ENCODE measurements around the gene RFX7. TPM values are rescaled to one million over a fixed set of nuclear protein-coding genes. Genes with fewer than 3 reads are reported as not detected.

Gene RFX7
- total and polyA plus RNA-seq, 4 donors: 1.0 to 22.1 (median 9.7) TPM

DNA sequence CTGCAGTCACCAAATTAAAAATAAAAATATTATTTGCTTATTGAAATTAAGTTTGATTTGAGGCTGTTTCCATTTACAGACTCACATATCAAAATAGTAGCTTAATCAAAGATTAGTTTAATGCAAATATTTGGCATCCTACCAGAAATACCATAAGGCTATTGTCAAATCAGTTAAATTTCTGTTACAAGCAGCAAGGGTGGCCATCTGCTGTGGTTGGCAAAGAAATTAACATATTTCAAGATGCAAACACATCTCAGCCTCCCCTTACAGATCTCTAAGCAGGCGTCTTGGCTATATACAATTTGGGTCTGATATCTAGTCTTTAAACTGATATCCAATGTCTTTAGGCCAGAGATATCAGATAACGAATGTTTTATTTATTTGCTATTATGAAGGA is 167.0 kb downstream of the RFX7 start:
- no peak for ATAC-seq (ENCODE audit: low FRiP score)
- intact Hi-C loops (cut with DNase I): no loop called here

DNA sequence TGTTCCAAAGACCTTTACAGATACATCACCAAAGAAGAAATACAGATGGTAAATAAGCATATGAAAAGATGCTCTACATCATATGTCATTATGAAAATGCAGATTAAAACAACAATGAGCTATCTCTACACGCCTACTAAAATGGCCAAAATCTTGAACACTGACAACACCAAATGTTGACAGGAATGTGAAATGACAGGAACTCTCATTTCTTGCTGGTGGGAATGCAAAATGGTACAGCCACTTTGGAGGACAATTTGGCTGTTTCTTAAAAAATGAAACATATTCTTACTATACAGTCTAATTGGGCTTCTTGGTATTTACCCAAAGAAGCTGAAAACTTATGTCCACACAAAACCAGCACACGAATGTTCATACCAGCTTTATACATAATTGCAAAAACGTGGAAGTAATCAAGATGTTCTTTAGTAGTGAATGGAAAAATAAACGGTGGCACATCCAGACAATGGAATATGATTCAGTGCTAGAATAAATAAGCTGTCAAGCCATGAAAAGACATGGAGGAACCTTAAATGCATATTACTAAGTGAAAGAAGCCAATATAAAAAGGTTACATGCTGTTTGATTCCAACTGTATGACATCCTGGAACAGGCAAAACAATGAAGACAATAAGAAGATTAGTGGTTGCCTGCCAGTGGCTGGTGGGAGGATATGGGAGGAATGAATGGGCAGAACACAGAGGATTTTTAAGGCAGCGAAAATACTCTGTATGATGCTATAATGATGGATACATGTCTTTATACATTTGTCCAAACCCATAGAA is 169.0 kb downstream of the RFX7 start:
- H3K4me3 ChIP-seq (ENCODE audit: low read length in 2 of 2): no peak overlapping the region
- peaks cover under 1% of the 10 kb centered on the region for H3K9me3 ChIP-seq (ENCODE audit: control insufficient read depth, low read length)
- 41 to 44% methylated on average over 5 of the region's 5 CpGs for WGBS, 2 donors
- DNase-seq (no peak), ATAC-seq (ENCODE audit: low FRiP score) (no peak)
- peaks cover 0 to 2% of the 10 kb centered on the region in 2 donors for H3K4me1 ChIP-seq (ENCODE audit: control insufficient read depth in 1 of 2, insufficient read depth in 2 of 2, low read length in 2 of 2)
- intact Hi-C loops (cut with DNase I): no loop called here
- H3K27ac ChIP-seq (ENCODE audit: low read depth in 1 of 2, low read length in 2 of 2): no peak overlapping the region
- no peaks in the 10 kb centered on the region for H3K36me3 ChIP-seq (ENCODE audit: control insufficient read depth in 1 of 2, insufficient read depth in 2 of 2, low read length in 1 of 2)
- H3K27me3 ChIP-seq (ENCODE audit: control insufficient read depth in 1 of 2, insufficient read depth in 2 of 2, low read length in 1 of 2): no peaks in the 10 kb centered on the region

More for the DNA sequence above, 167.0 kb downstream of the RFX7 start:
- H3K27me3 ChIP-seq (ENCODE audit: control insufficient read depth in 1 of 2, insufficient read depth in 2 of 2, low read length in 1 of 2): no peaks in the 10 kb centered on the region
- H3K27ac ChIP-seq (ENCODE audit: low read depth in 1 of 2, low read length in 2 of 2): no peak overlapping the region
- DNase-seq: no peak
- no peak overlapping the region for H3K4me3 ChIP-seq (ENCODE audit: low read length in 2 of 2)
- 48 to 69% methylated on average over 2 of the region's 2 CpGs for WGBS, 2 donors
- no peaks in the 10 kb centered on the region for H3K36me3 ChIP-seq (ENCODE audit: control insufficient read depth in 1 of 2, insufficient read depth in 2 of 2, low read length in 1 of 2)
- H3K9me3 ChIP-seq (ENCODE audit: control insufficient read depth, low read length): peaks cover 1% of the 10 kb centered on the region
- peaks cover 0 to 2% of the 10 kb centered on the region in 2 donors for H3K4me1 ChIP-seq (ENCODE audit: control insufficient read depth in 1 of 2, insufficient read depth in 2 of 2, low read length in 2 of 2)

DNA sequence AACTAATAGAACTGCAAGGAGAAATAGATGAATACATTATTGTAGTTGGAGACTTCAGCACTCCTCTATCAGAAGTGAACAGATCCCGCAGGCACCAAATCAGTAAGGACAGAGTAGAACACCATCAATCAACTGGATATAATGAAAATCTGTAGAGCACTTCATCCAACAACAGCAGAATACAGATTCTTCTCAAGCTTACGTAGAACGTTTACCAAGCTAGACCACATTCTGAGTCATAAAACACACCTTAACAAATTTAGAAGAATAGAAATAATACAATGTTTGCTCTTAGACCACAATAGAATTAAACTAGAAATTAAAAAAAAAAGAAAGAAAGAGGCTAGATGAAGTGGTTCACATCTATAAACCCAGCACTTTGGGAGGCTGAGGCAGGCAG is 179.5 kb downstream of the RFX7 start:
- Histone ChIP-seq H3K36me3 (ENCODE audit: control insufficient read depth in 1 of 2, insufficient read depth in 2 of 2, low read length in 1 of 2) (no peaks in the 10 kb centered on the region), H3K4me3 (ENCODE audit: low read length in 2 of 2) (no peak overlapping the region), H3K4me1 (ENCODE audit: control insufficient read depth in 1 of 2, insufficient read depth in 2 of 2, low read length in 2 of 2) (no peaks in the 10 kb centered on the region), H3K27me3 (ENCODE audit: control insufficient read depth in 1 of 2, insufficient read depth in 2 of 2, low read length in 1 of 2) (no peaks in the 10 kb centered on the region), H3K9me3 (ENCODE audit: control insufficient read depth, low read length) (no peaks in the 10 kb centered on the region), H3K27ac (ENCODE audit: low read depth in 1 of 2, low read length in 2 of 2) (no peak overlapping the region)
- WGBS, 2 donors: 58 to 60% methylated on average over 3 of the region's 3 CpGs
- DNase-seq (no peak), ATAC-seq (ENCODE audit: low FRiP score) (no peak)
- intact Hi-C loops (cut with DNase I): no loop called here

DNA sequence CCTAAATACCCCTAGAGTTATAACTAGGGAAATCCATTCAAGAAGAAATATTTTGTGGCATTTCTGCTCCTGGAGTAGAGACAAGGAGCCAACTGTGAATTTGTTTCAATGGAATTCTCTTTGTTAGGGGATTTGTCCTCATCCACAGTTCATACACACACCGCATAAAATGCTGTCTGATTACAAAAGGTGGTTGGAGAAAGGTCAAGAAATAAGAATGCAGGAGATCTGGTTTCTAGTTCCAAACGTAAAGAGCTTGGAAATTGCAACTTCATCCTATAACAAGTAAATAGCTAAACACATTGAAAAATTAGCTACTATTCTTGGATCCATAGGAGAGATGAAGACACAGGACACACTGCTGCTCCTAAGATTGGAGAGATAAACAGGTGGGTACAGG is 184.0 kb downstream of the RFX7 start:
- DNase-seq: no peak
- Histone ChIP-seq H3K27me3 (ENCODE audit: control insufficient read depth in 1 of 2, insufficient read depth in 2 of 2, low read length in 1 of 2) (no peaks in the 10 kb centered on the region), H3K27ac (ENCODE audit: low read depth in 1 of 2, low read length in 2 of 2) (no peak overlapping the region), H3K9me3 (ENCODE audit: control insufficient read depth, low read length) (no peaks in the 10 kb centered on the region), H3K4me3 (ENCODE audit: low read length in 2 of 2) (no peak overlapping the region), H3K4me1 (ENCODE audit: control insufficient read depth in 1 of 2, insufficient read depth in 2 of 2, low read length in 2 of 2) (no peaks in the 10 kb centered on the region), H3K36me3 (ENCODE audit: control insufficient read depth in 1 of 2, insufficient read depth in 2 of 2, low read length in 1 of 2) (no peaks in the 10 kb centered on the region)
- 84 to 85% methylated on average over 2 of the region's 2 CpGs for WGBS, 2 donors
- intact Hi-C loops (cut with DNase I): loop anchor here (10.0 kb wide), 2 partner anchors 135 to 405 kb away; no protein-coding TSS in a partner anchor
- no peak for ATAC-seq (ENCODE audit: low FRiP score)

DNA sequence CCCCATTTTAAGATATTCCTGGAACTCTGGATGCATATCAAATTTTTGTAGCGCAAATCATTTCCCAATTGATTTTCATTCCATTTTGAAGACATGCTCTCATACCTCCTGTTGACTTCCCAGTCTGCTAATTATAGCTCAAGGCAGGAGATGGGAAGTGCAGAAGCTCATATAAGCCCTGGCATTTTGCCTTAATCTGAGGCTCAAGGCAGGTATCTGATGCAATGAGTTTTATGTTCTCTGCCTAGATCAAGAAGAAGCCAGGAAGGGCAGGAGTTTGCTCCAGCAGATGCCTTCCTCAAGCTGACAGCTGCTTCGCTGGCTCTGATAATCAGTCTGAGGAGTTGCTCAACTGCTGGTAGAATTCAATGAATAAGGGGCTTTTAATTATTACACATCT is 184.7 kb downstream of the RFX7 start:
- DNase-seq (no peak), ATAC-seq (ENCODE audit: low FRiP score) (no peak)
- H3K27me3 ChIP-seq (ENCODE audit: control insufficient read depth in 1 of 2, insufficient read depth in 2 of 2, low read length in 1 of 2): no peaks in the 10 kb centered on the region
- no peaks in the 10 kb centered on the region for H3K36me3 ChIP-seq (ENCODE audit: control insufficient read depth in 1 of 2, insufficient read depth in 2 of 2, low read length in 1 of 2)
- no peaks in the 10 kb centered on the region for H3K4me1 ChIP-seq (ENCODE audit: control insufficient read depth in 1 of 2, insufficient read depth in 2 of 2, low read length in 2 of 2)
- no peak overlapping the region for H3K27ac ChIP-seq (ENCODE audit: low read depth in 1 of 2, low read length in 2 of 2)
- intact Hi-C loops (cut with DNase I): loop anchor here (10.0 kb wide), 2 partner anchors 134 to 404 kb away; no protein-coding TSS in a partner anchor
- H3K4me3 ChIP-seq (ENCODE audit: low read length in 2 of 2): no peak overlapping the region
- H3K9me3 ChIP-seq (ENCODE audit: control insufficient read depth, low read length): no peaks in the 10 kb centered on the region
- 93 to 96% methylated on average over 2 of the region's 2 CpGs for WGBS, 2 donors

DNA sequence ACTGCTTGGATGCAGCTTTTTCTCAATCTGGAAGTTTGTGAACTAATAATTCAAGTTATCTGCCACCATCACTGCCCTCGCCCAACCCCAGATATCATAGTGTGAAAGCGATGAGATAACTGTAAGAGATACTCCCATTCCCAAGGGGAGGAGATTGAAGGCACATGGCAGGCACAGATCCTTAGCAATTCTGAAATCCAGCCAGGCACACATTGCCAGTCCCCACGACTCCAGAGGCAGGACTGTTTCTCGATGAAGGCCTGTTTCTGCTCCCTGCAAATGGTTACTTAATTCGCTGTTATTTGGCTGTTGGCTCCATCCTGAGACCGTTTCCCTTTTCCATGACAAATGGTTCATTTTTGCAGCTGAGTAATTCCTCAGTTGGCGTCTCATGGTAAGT is 187.1 kb downstream of the RFX7 start:
- H3K27me3 ChIP-seq (ENCODE audit: control insufficient read depth in 1 of 2, insufficient read depth in 2 of 2, low read length in 1 of 2): no peaks in the 10 kb centered on the region
- intact Hi-C loops (cut with DNase I): loop anchor here (10.0 kb wide), 2 partner anchors 132 to 402 kb away; no protein-coding TSS in a partner anchor
- ATAC-seq (ENCODE audit: low FRiP score) (no peak), DNase-seq (no peak)
- H3K4me1 ChIP-seq (ENCODE audit: control insufficient read depth in 1 of 2, insufficient read depth in 2 of 2, low read length in 2 of 2): no peaks in the 10 kb centered on the region
- no peak overlapping the region for H3K4me3 ChIP-seq (ENCODE audit: low read length in 2 of 2)
- whole genome bisulfite sequencing, 2 donors: 79% methylated on average over 7 of the region's 7 CpGs
- H3K36me3 ChIP-seq (ENCODE audit: control insufficient read depth in 1 of 2, insufficient read depth in 2 of 2, low read length in 1 of 2): no peaks in the 10 kb centered on the region
- H3K27ac ChIP-seq (ENCODE audit: low read depth in 1 of 2, low read length in 2 of 2): no peak overlapping the region
- H3K9me3 ChIP-seq (ENCODE audit: control insufficient read depth, low read length): no peaks in the 10 kb centered on the region

DNA sequence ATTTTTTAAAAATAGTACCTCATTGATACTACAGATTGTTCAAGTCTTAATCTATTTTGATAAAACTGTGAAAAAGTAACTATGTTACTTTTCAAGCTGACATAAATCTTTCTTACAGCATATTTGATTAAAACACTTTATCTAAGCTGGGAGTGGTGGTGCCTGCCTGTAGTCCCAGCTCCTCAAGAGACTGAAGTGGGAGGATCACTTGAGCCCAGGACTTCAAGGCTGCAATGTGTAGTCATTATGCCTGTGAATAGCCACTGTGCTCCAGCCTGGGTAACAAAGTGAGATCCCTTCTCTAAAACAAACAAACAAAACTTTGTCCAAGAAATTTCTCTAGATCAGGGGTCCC is 190.7 kb downstream of the RFX7 start:
- ATAC-seq (ENCODE audit: low FRiP score) (no peak), DNase-seq (no peak)
- Histone ChIP-seq H3K9me3 (ENCODE audit: control insufficient read depth, low read length) (no peaks in the 10 kb centered on the region), H3K4me1 (ENCODE audit: control insufficient read depth in 1 of 2, insufficient read depth in 2 of 2, low read length in 2 of 2) (no peaks in the 10 kb centered on the region), H3K36me3 (ENCODE audit: control insufficient read depth in 1 of 2, insufficient read depth in 2 of 2, low read length in 1 of 2) (no peaks in the 10 kb centered on the region), H3K27ac (ENCODE audit: low read depth in 1 of 2, low read length in 2 of 2) (no peak overlapping the region), H3K4me3 (ENCODE audit: low read length in 2 of 2) (no peak overlapping the region), H3K27me3 (ENCODE audit: control insufficient read depth in 1 of 2, insufficient read depth in 2 of 2, low read length in 1 of 2) (no peaks in the 10 kb centered on the region)
- intact Hi-C loops (cut with DNase I): loop anchor here (5.0 to 10.0 kb wide), 3 partner anchors 56 to 398 kb away; no protein-coding TSS in a partner anchor

DNA sequence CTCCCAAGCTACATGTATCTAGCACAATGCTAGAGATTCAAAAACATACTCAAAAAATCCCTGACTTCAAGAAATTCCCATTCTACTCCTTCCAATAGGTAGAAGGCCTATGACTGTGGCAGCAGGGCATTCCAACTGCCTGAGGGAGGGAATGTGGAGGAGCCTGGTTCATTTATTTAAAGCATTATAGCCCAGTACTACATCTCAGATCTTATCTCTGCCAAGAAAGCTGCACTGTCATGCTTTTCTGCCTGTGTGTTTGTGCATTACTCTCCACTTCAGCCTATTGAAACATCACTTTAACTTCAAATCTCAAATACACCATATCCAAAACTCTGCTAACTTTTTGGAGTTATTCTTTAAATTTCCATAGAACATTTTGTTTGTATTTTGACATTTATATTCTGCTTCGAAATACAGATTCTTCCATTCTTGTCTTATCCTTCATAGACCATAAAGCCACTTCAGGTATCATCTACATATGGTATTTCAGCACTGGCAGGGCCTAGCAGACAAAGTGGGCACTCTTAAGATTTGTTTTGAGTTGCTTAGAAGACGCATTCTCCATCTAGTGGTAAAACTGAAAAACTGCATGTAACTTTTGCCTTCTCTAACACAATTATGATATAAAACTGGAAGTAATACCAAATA is 191.2 kb downstream of the RFX7 start:
- ATAC-seq (ENCODE audit: low FRiP score) (peak; percentile 74), DNase-seq (no peak)
- Histone ChIP-seq H3K27me3 (ENCODE audit: control insufficient read depth in 1 of 2, insufficient read depth in 2 of 2, low read length in 1 of 2) (no peaks in the 10 kb centered on the region), H3K27ac (ENCODE audit: low read depth in 1 of 2, low read length in 2 of 2) (no peak overlapping the region), H3K4me1 (ENCODE audit: control insufficient read depth in 1 of 2, insufficient read depth in 2 of 2, low read length in 2 of 2) (no peaks in the 10 kb centered on the region), H3K9me3 (ENCODE audit: control insufficient read depth, low read length) (no peaks in the 10 kb centered on the region), H3K4me3 (ENCODE audit: low read length in 2 of 2) (no peak overlapping the region), H3K36me3 (ENCODE audit: control insufficient read depth in 1 of 2, insufficient read depth in 2 of 2, low read length in 1 of 2) (no peaks in the 10 kb centered on the region)
- 5 to 9% methylated on average over 2 of the region's 2 CpGs for WGBS, 2 donors
- intact Hi-C loops (cut with DNase I): loop anchor here (5.0 to 10.0 kb wide), 3 partner anchors 55 to 398 kb away; no protein-coding TSS in a partner anchor

DNA sequence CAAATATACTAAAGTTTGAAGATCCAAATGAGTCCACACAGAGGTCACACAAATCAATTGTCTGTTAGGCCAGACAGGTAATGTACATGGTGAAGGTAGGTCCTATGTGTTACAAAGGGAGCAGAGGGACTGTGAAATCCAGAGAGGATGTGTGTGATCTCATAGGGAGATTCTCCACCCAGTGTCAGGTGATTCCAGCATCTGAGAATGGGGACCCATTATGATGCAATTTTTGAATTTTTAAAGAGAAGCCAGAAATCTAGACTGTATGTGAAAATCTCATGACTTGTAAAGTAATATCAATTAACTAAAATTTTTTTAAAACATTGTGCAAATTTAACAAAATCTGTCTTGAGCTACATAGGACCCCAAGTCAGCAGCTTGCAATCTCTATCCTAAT is 192.0 kb downstream of the RFX7 start:
- Histone ChIP-seq H3K27me3 (ENCODE audit: control insufficient read depth in 1 of 2, insufficient read depth in 2 of 2, low read length in 1 of 2) (no peaks in the 10 kb centered on the region), H3K36me3 (ENCODE audit: control insufficient read depth in 1 of 2, insufficient read depth in 2 of 2, low read length in 1 of 2) (no peaks in the 10 kb centered on the region), H3K9me3 (ENCODE audit: control insufficient read depth, low read length) (no peaks in the 10 kb centered on the region), H3K4me3 (ENCODE audit: low read length in 2 of 2) (no peak overlapping the region), H3K27ac (ENCODE audit: low read depth in 1 of 2, low read length in 2 of 2) (no peak overlapping the region), H3K4me1 (ENCODE audit: control insufficient read depth in 1 of 2, insufficient read depth in 2 of 2, low read length in 2 of 2) (no peaks in the 10 kb centered on the region)
- no peak for DNase-seq
- intact Hi-C loops (cut with DNase I): loop anchor here (5.0 to 10.0 kb wide), 3 partner anchors 54 to 397 kb away; no protein-coding TSS in a partner anchor
- no peak for ATAC-seq (ENCODE audit: low FRiP score)
